HG03457 (cell line): ENCODE results near the gene ALPP.
"Not testable (repeated sequence)": the region's sequence is repeated elsewhere in the genome, so short reads cannot be mapped to it uniquely, and the experiment has no call there.

Source experiments
- ATAC-seq: cut with Tn5 transposase; IDR thresholded peaks from one replicate; pipeline ENCODE4 v1.9.1; 2021; ENCODE audit warnings: moderate number of reproducible peaks; ENCODE audit not compliant: unreplicated experiment

The ALPP gene

DNA sequence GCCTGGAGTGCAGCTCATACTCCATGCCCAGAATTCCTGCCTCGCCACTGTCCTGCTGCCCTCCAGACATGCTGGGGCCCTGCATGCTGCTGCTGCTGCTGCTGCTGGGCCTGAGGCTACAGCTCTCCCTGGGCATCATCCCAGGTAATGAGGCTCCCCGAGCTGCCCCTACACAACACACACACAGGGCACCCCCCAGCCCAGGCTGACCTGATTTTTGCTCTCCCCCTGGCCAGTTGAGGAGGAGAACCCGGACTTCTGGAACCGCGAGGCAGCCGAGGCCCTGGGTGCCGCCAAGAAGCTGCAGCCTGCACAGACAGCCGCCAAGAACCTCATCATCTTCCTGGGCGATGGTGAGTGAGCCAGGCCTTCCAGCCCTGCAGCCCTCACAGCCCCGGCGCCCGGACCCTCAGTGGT lies at the start of gene ALPP:
TSS of gene ALPP (plus strand) at position 17 of the 417 bp plus-strand sequence. CDS start at position 69, 52 bp downstream.
- not testable (repeated sequence) for ATAC-seq

DNA sequence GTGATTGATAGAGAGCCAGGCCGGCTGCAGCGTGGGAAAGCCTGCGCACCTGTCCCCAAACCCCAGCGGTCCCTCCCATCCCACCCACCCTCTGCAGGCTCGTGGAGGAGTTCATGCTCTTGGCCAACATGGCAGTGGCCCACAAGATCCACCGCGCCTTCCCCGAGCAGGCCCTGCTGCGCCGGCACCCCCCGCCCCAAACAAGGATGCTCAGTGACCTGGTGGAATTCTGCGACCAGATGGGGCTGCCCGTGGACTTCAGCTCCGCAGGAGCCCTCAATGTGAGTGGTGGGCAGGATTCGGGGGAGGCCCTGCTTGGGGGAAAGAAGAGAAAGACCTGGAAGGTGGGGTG lies 48.9 kb upstream of the ALPP start:
- no peak for ATAC-seq

DNA sequence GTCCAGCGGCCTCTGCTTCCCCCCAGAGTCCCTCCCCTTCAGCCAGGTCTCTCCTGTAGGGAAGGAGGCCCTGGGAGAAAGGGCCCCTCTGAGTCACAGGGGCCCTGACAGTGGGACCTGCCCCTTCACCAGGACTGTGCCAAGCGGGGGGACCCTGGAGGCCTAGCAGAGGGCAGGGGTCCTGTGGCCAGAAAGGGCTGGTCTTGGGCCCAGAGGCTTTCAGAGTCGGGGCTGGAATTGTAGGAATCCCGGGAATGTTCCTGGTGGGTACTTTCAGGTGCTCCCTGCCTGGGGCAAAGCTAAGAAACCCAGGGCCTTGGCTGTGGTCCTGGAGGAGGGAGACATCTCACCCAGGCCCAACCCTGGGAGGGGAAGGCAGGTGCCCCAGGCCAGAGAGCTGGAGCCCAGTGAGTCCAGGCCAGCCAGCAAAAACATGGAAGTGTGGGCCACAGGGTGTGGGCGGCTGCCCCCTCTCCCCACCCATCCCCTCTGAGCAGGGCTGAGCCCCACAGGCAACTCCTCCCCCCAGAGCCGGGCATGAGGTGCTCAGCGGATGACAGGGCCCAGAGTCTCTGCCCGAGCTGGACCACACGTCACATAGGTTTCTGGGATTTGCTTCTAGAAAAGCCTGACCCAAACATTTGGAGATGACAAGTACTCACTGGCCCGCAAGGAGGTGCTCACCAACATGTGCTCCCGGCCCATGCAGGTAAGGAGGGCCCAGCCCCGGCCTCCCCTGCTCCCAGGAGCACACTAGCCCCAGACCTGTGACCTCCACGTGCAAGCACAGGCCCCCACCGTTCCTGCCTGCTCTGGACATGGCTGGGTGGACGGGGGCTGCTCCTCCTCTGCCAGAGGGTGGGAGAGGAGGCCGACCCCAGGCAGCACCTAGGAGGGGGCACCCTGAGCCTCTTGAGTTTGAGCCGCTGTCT lies 48.2 kb upstream of the ALPP start:
- no peak for ATAC-seq

DNA sequence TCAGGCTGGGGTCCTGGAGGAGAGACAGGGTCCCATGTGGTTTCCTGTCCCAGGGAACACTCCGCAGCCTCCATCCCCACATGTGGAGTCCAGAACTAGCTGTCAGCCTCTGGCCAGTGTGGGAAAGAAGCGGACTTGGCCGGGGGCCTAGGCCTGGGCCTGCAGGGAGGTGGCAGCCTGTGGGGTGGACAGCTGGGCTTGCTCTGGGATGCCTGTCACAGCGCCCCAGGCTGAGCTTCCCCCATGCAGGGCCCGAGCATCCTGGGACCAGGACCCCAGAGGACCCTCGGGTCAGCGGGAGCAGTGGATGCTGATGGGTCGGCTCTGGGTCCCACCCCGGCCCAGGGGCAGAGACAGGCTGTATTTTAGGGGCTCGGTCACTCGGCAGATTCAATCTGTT lies 47.5 kb upstream of the ALPP start:
- not testable (repeated sequence) for ATAC-seq

DNA sequence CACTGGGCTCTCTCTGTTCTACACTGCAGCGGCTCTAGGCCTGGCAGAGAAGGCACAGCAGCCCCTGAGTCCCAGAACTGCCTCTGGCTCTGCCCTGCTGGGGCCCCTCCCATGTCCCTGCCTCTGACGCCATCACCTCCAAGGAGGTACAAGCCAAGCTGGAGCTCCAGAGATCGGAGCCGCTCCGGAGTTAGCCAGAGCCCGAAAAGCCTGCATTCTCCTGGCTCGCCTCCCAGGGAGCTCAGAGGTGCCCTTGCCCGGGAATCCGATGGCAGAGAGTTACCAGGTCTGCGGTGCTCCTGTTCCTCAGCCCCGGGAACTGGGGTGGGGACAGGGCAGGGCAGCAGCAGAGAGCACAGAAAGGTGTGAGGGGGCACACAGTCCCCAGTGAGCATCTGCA lies 46.9 kb upstream of the ALPP start:
- ATAC-seq: not testable (repeated sequence)

DNA sequence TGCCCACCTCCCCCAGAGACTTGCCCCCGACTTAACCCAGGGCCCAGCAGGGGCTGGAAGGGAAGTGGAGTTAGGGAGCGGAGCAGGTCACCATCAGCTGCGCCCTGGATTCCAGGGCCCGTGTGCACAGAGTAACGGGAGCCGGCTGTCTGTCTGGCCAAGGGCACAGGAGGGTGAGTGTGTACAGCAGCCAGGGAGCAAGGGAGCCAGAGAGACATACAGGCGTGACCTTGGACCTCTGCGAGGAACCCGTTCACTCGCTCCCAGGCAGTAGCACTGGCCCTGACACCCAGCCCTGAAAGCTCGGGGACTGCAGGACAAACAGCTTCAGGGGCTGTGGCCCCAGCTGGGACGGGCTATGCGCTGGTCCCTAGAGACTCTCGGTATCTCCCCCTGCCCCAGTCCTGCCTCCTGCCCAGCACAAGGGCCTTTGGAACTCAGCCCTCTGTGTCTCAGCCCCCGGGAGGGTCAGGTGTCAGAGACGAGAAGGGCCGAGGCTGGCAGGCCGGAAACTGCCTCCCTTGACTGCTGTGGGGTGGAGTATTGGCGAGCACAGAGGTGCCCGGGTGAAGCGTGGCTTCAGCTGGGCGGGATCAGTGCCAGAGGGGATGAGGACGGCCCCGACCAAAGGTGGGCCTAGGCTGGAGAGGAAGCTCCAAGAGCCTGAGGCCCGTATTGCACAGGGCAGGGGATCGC lies 46.2 kb upstream of the ALPP start:
- ATAC-seq: not testable (repeated sequence)

DNA sequence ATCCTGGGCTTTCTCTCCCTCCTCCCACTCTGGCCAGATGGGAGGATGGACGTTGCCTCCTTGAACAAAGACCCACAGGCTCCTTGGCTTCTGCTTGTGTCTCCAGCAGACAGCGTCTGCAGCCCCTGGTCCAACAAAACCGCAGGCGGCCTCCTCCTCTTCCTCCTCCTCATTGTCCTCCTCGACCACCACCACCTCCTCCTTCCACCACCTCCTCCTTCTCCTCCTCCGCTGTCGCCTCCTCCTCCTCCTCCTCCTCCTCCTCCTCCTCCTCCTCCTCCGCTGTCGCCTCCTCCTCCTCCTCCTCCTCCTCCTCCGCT lies 45.7 kb upstream of the ALPP start:
- ATAC-seq: no peak

DNA sequence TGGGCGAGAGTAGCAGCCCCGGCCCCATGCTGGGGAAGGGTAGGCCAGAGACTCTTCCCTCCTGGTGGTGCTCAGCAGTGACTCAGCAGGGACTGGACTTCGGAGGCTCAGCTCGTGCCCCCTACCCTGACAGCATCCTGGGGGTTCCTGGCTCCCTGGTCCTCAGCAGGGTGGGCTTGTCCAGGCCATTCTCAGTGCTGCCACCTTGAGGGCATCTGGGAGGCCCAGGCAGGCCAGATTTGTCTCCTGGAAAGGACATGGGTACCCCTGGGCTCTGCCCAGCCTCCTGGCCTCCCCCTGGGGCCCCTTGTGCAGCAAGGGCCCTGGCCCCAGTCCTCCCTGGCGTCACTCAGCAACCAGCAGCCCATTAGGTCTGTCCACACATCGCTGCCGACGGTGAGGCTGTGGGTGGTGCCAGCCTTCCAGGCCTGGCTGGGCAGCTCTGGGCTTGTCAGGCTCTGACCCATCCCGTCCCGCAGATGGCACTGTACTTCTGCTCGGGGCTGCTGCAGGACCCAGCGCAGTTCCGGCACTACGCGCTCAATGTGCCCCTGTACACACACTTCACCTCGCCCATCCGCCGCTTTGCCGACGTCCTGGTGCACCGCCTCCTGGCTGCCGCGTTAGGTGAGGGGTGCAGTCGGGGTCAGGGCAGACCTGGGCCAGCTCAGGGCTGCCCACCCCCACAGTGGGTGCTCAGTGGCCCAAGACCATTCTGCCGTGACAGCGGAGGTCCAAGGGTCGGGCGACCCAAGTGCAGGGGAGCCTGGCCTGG lies 45.0 kb upstream of the ALPP start:
- ATAC-seq: no peak

DNA sequence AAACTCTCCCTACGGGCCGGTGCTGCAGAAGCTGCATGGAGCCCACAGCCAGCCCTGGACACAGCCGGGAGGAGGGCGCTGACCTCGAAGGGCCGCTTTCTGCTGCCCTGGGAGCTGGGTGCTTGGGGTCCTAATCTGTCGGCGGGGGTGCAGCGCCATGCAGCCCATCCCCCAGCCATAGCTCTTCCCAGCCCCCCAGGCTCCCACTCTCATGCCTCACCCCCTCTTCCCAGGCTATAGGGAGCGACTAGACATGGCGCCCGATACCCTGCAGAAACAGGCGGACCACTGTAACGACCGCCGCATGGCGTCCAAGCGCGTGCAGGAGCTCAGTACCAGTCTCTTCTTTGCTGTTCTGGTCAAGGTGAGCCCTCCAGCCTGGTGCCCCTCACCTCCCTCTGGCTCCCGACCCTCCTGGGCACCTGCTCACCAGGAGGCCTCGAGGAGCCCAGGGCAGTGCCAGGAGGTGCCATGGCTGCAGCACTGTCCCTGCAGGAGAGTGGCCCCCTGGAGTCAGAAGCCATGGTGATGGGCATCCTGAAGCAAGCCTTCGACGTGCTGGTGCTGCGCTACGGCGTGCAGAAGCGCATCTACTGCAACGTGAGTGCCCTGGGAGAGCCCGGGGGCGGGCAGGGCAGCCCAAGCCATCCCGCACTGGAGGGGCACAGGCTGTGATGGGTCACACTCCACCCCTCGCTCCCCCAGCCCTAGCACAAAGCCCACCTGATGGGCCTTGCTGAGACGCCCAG lies 44.2 kb upstream of the ALPP start:
- not testable (repeated sequence) for ATAC-seq

DNA sequence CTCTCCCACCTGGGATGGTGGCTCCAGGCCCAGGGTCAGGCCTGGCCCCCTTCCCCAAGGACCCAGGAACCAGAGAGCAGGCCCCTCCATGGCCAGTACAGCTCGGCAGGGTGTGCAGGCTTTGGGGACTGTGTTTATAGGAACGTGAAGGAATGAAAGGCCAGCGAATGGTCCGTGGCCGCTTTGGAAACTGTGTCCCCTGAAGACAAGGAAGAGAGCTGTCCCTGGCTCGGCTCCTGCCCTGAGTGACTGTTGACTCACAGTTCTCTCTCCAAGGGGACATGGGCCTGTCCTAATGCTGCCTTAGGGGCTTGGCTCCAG lies 43.7 kb upstream of the ALPP start:
- ATAC-seq: not testable (repeated sequence)

DNA sequence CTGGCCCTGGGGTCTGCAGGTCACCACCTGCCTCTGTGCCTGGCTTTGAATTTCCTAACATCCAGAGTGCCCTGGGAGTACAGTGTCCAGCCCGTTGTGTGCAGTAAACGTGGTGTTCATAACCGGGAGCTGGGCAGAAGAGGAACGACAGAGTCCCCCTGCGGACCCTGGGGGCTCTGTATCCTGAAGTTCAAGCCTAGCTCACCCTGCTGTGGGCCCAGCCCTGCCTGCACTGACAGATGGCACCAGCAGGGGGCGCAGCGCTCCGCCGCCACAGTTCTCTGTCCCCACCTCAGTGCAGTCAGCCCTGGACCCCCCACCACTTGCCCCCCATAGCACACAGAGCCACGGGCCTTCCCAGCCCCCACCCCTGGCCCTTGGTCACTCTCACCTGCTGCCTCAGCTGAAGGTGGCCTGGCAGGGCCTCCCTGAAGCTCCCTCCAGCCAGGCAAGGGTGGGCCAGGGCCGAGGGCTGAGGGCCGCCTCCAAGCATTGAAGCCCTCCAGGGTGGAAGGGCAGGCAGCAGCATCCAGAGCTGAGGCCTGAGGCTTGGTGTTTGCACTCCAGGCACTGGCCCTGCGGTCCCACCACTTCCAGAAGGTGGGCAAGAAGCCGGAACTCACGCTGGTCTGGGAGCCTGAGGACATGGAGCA lies 43.2 kb upstream of the ALPP start:
- not testable (repeated sequence) for ATAC-seq

DNA sequence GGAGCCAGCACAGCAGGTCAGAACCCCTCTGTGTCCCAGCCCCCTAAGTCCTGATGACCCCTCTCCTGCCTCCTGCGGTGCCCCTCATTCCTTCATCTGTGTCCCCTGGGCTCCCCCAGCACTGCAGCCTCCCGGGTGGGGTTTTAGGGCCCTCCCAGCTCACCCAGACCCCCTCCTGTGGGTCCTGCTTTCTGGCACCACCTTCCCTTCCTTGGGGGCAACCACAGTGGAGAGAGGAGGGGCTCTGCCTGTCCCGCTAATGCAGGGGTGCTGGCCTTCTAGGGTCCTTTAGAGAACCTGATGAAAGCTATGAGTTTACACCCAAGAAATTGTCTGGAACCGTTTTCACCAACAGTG lies 42.7 kb upstream of the ALPP start:
- no peak for ATAC-seq

DNA sequence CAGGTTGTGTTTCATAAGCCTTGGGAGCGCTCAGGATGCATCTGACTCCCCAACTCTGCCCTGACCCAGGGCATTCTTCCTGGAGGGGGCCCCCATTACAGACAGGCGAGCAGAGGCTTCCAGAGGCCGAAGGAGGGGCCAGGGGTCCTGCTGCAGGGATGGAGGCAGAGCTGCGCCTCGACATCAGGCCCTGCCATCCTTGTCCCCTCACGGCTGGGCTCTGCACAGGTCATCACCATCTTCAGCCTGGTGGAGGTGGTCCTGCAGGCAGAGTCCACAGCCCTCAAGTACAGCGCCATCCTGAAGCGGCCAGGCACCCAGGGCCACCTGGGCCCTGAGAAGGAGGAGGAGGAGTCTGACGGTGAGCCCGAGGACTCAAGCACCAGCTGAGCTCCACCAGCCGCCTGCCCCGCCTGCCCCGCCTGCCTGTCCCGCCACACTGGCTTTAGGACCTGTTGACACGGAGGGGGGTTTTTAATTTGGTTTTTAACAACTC lies 42.3 kb upstream of the ALPP start:
- ATAC-seq: no peak

DNA sequence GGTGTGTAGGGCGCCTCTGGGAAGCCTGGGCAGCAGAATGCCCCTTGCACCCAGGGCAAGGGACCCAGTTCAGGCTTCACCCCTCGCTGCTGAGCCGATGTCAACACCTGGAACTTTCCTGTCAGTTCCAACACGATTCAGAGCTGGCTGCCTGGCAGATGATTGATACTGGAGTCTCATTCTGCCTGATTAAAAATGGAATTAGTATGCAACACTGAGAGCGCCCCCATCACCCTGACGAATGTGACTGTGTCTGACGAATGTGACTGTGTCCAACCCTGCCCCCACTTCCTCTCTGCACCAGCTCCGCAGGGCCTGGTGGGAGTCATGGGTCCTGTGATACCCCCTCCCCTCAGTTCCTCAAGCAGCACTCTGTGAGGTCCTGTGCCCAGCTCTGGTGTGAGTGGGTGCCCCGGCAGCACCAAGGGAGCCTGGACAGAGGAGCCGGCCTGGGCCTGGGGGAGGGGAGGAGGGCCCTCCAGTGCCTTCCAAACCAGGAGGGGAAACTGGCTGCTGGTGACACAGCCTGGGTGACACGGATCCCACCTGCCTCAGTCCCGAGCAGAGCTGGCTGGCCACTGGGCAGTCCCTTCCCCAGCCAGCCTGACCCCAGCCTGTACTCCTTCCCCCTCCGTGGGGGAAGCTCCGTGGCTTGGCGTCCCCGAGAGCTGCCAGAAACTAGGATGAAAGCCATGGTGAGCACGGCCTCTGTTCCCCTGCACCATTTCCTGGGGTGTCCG lies 41.4 kb upstream of the ALPP start:
- ATAC-seq: no peak

DNA sequence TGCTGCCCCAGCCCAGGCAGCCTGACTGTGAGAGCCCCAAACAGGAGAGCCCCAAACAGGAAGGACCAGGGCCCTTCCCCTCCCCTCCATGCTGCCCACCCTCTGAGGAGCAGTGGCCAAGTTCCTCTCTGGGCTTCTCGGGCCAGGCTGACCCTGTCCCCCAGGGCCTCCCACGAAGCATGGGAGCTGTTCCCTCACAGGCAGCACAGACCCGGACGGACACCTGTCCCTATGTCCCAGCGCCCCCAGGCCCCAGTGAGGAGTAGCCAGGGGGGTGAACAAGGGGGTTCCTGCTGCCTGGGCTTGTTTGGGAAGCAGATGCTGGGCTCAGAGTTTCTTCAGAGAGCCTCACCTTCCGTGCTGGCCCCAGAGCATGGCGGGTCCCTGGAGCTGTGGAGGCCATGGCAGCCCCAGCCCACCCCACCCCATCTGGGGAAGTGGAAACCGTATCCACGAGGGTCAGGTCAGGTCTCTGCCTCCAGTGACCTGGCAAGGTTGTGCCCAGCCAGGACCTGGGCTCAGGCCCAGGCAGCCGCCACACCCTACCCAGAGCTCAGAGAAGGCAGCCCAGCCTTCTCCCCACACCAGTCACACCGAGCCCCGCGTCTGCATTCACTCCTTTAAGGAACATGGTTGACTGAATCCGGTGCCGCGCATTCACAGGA lies 40.3 kb upstream of the ALPP start:
- ATAC-seq: not testable (repeated sequence)

DNA sequence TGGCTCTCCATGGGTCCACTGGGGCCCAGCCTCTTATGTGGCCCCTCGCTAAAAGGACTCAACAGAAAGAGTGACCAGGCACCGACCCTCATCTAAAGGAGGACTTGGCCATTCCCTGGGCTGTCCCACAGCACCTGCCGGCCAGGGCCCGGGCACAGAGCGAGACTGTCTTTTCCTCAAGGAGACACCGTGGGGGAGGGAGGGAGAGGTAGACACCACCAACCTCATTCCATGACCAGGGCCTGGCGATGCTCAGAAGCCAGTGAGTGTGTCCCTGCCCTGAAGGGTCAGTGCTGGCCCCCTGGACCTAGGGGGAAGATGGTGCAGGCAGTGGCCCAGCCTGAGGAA lies 39.8 kb upstream of the ALPP start:
- ATAC-seq: no peak

DNA sequence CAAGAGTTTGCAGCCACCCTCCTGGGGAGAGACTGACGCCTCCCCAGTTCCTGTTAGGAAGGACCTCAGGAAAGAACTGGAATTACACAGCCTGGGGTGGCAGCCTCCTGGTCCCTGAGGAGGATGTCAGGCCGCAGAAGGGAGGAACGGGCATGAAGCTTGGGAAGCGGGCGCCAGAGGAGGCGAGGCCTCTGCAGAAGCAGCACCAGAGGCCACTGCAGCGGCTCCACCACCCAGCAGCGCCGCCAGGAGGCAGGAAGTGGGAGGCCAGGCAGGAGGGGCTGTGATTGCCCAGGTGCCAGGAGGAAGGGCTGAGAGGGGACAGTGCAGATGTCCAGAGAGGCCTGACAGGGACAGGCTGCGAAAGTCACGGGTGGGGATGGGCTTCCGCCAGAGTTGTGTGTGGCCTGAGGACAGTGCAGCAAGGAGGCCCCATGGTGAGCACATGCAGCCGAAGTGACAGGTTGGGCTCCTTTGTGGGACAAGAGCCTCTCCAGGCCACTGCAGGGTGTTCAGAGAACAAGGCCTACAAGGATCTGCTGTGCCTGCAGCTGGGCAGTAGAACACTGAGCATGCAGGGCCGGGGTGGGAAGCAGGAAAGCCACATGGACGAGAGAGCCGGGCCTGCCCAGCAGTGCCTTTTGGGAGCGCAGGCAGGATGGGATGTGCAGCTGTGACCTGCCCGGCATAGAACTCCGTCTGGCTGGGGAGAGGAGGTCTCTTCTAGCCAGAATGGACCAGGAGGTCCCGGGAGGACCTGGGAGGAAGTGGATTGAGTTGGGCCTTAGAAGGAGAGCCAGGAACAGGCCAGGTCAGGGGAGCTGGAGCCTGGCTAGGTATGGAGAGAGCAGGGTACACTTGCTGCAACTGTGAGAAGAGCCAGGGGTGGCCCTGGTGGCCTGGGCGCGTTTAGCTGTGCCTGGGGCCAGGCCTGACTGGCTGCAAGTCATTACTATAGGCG lies 39.1 kb upstream of the ALPP start:
- ATAC-seq: no peak
